GM13976 (cell line): Measurements from ENCODE around the gene DAPK2.

Experiments used
- DNase-seq: peaks from one replicate; pipeline ENCODE4 v3.0.0; 2012; ENCODE audit warnings: low spot score
- in situ Hi-C: fragments of 300-500 bp; cut with MboI; formaldehyde crosslinking; loops from one replicate; pipeline ENCODE4 v1.12.0; 2022; ENCODE audit warnings: low sequenced_read_pairs, mixed read lengths, inconsistent platforms; ENCODE audit not compliant: unreplicated experiment
- TF ChIP-seq, protein P1 (sequence below): IDR thresholded peaks from 2 replicates; pipeline ENCODE4 v1.5.1; 2012; ENCODE audit warnings: borderline replicate concordance, mild to moderate bottlenecking; ENCODE audit not compliant: insufficient read depth; ENCODE audit errors: extremely low read depth, missing control alignments, control extremely low read depth

The DAPK2 gene

DNA sequence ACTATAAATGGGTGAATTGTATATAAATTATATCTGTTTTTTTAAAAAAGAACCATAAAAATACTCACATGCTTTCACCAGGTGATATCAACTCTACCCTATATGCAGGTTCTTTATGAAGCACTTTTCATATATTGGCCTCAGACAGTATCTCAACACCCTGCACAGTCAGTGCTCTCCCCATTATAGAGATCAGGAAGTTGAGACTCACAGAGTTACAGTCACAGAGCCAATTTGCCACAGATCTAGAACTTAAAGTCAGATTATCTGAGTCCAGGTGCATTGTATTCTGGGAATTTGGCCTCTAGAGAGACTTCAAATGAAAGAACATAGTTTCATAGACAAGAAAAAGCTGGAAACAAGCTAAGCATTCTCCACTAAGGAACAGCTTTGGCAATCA lies 38.1 kb downstream of the DAPK2 start:
- DNase-seq = no peak
- TF ChIP-seq, protein P1, sequence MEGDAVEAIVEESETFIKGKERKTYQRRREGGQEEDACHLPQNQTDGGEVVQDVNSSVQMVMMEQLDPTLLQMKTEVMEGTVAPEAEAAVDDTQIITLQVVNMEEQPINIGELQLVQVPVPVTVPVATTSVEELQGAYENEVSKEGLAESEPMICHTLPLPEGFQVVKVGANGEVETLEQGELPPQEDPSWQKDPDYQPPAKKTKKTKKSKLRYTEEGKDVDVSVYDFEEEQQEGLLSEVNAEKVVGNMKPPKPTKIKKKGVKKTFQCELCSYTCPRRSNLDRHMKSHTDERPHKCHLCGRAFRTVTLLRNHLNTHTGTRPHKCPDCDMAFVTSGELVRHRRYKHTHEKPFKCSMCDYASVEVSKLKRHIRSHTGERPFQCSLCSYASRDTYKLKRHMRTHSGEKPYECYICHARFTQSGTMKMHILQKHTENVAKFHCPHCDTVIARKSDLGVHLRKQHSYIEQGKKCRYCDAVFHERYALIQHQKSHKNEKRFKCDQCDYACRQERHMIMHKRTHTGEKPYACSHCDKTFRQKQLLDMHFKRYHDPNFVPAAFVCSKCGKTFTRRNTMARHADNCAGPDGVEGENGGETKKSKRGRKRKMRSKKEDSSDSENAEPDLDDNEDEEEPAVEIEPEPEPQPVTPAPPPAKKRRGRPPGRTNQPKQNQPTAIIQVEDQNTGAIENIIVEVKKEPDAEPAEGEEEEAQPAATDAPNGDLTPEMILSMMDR = no peak
- in situ Hi-C loops = no loop called here

DNA sequence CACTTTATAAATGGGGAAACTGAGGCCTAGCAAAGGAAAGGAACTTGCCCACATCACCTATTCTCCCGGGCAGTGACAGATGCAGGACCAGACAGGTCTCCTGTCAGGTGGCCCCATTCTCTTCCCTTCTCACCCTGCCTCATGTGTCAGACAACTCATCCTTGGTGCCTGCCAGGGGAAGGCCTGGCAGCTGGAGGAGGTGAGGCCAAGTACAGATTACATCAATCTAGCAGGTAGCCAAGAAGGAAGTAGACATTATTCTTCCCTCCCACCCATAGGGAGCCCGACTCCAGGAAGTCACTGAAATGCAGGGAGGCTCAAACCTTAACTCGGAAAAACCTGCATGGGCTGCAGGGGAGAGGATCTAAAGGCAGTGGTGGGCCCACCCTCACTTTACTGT lies 39.6 kb downstream of the DAPK2 start:
- in situ Hi-C loops = no loop called here
- TF ChIP-seq, protein P1 = no peak
- DNase-seq = no peak

DNA sequence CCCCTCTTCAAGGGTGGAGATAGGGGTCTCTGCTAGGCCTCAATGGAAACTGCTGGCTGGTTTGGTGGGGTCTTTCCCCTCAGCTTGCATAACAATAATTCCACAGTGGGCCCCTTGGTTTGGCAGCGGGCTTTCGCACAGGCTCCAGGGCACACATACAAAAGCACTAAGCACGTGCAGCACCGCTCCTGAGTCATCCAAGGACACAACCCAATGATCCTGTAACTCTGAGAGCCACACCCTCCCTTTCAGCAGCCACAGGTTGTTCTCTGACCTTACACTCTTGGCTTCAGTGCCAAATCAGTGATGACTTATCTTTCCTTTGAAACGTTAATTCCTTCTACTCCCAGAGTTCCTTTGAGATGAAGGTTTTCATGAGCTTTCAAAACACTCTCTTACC lies 41.7 kb downstream of the DAPK2 start:
- TF ChIP-seq, protein P1 = no peak
- in situ Hi-C loops = no loop called here
- no peak for DNase-seq

DNA sequence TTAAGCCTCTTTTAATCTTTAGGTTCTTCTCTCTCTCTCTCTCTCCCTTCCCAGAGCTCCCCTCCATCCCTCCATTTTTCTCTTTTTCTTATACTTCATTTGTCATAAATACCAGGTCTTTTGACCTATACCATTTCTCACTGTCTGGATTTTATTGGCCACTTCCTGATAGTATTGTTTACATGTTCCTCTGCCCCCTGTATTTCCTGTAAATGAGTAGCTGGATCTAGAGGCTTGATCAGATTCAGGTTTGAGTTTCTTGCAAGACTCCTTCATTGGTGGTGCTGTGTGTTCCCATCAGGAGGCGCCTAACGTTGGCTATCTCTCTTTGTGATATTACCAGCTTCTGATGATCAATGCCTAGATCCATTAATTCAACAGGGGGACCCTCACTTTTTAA lies 42.2 kb downstream of the DAPK2 start:
- no peak for DNase-seq
- TF ChIP-seq, protein P1 = no peak
- in situ Hi-C loops = no loop called here

DNA sequence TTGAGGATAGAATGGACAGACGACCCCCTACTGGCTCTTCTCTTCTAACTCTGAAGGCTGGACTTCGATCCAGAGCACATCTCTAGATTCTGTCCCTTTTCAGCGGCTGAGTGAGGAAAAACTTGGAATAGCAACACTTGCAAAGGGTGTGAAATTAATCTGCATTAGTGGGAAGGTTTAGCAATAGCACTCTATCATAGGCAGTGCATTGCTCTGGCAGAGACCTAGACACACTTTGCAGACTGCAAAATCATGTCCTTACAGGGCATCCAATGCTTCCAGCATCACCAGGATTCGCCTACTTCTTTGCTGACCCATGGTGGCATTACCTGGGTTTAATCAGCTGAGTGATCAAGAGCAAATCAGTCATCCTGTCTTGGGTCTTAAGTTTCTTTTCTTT lies 43.1 kb downstream of the DAPK2 start:
- in situ Hi-C loops = no loop called here
- no peak for DNase-seq
- TF ChIP-seq, protein P1 = no peak

DNA sequence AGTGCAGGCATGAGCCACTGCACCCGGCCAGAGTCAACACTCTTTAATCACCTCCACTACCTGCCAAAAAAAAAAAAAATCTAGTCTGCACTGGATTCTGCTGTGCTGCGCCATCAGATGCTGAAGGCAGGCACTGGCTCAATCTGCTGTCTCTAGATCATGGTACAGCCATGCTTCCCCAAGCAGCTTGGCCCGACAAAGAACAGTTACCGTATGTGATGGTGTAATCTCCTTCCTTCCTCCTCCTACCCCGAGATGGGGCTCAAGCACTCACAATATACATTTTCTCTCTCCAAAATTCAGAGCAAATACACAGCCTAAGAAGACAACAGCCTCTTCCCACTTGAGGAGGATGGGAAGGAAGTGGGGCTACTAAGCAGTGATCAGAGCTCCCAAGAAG lies 45.1 kb downstream of the DAPK2 start:
- in situ Hi-C loops = no loop called here
- DNase-seq = no peak
- TF ChIP-seq, protein P1 = no peak
